Left ventricle myocardium inferior (tissue), 1 donor: ENCODE measurements around the gene ANGPTL2. TPM values are rescaled to one million over a fixed set of nuclear protein-coding genes. Genes with fewer than 3 reads are reported as not detected.

ENCODE experiments used
- DNase-seq: peaks from one replicate; pipeline ENCODE4 v3.0.0-alpha.2; 2020
- H3K27ac ChIP-seq: fragments of 200-600 bp; replicated peaks from 2 replicates; pipeline ENCODE4 v1.8.0; 2021
- H3K27me3 ChIP-seq: fragments of 200-600 bp; 2 replicates; pipeline ENCODE4 v1.8.0; 2021; ENCODE audit warnings: low read depth
- H3K36me3 ChIP-seq: fragments of 200-600 bp; 2 replicates; pipeline ENCODE4 v1.8.0; 2021
- H3K4me1 ChIP-seq: fragments of 200-600 bp; 2 replicates; pipeline ENCODE4 v1.8.0; 2021
- H3K4me3 ChIP-seq: fragments of 200-600 bp; 2 replicates; pipeline ENCODE4 v1.8.0; 2021; ENCODE audit warnings: mild to moderate bottlenecking, moderate library complexity
- H3K9me3 ChIP-seq: fragments of 200-600 bp; replicated peaks from 2 replicates; pipeline ENCODE4 v1.8.0; 2021
- intact Hi-C: fragments of 100-400 bp; cut with micrococcal nuclease; formaldehyde crosslinking; loops from one replicate; pipeline ENCODE4 v1.11.0; 2022
- total RNA-seq: library from RNA; stranded (reverse); fragmentation: NEBNext Ultra II Directional; extraction: Animal tissue kit (Norgen Biotek cat#: 25700); gene quantifications from one replicate; pipeline ENCODE4 v1.2.1, GENCODE V29; 2021
- TF ChIP-seq, protein P1 (sequence below): fragments of 200-600 bp; IDR thresholded peaks from 2 replicates; pipeline ENCODE4 v1.8.0; 2021; ENCODE audit warnings: antibody characterized with exemption, mild to moderate bottlenecking, borderline replicate concordance
- donor health status: DM: no; HTN: yes; CAD: no; lungs with severe emphysema.

Gene ANGPTL2
- total RNA-seq, 1 donor from 2014 or later, result 35.7 TPM

GRCh38 chr9:127159949-127160610 lies 37.6 kb upstream of the ANGPTL2 start:
- TF ChIP-seq, protein P1, sequence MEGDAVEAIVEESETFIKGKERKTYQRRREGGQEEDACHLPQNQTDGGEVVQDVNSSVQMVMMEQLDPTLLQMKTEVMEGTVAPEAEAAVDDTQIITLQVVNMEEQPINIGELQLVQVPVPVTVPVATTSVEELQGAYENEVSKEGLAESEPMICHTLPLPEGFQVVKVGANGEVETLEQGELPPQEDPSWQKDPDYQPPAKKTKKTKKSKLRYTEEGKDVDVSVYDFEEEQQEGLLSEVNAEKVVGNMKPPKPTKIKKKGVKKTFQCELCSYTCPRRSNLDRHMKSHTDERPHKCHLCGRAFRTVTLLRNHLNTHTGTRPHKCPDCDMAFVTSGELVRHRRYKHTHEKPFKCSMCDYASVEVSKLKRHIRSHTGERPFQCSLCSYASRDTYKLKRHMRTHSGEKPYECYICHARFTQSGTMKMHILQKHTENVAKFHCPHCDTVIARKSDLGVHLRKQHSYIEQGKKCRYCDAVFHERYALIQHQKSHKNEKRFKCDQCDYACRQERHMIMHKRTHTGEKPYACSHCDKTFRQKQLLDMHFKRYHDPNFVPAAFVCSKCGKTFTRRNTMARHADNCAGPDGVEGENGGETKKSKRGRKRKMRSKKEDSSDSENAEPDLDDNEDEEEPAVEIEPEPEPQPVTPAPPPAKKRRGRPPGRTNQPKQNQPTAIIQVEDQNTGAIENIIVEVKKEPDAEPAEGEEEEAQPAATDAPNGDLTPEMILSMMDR, result no peak
- Histone ChIP-seq H3K27ac (no peak overlapping the region), H3K36me3 (no peaks in the 10 kb centered on the region), H3K4me3 (no peak overlapping the region), H3K9me3 (no peaks in the 10 kb centered on the region), H3K27me3 (no peaks in the 10 kb centered on the region), H3K4me1 (peaks cover 48% of the 10 kb centered on the region)
- no peak for DNase-seq
- intact Hi-C loops, result no loop called here

DNA sequence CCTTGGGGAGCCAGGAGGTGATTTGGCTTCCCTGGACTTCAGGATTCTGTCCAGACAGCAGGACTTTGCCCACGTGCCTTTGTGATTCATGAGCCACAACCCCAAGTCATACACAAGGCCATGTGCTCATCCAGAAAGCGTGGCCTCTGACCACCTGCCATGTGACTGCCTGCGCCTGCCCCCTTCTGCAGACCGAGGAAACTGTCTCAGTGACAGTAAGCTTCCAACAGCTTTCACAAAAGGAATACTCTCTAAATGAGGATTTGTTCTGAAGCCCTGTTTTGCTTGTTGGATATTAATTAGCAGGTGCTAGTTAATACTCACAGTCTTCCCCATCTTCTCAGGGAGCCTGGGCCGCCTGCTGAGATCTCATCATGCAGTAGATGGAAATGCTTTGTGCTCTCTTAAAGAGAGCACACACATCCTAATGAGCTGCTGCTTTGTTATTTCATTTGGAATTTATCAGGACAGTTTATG lies 36.9 kb upstream of the ANGPTL2 start:
- H3K27ac ChIP-seq, result no peak overlapping the region
- H3K4me1 ChIP-seq, result peaks cover 47% of the 10 kb centered on the region
- intact Hi-C loops, result no loop called here
- H3K27me3 ChIP-seq, result no peaks in the 10 kb centered on the region
- TF ChIP-seq, protein P1, result peak; percentile 35
- H3K9me3 ChIP-seq, result no peaks in the 10 kb centered on the region
- no peak overlapping the region for H3K4me3 ChIP-seq
- H3K36me3 ChIP-seq, result no peaks in the 10 kb centered on the region
- no peak for DNase-seq

DNA sequence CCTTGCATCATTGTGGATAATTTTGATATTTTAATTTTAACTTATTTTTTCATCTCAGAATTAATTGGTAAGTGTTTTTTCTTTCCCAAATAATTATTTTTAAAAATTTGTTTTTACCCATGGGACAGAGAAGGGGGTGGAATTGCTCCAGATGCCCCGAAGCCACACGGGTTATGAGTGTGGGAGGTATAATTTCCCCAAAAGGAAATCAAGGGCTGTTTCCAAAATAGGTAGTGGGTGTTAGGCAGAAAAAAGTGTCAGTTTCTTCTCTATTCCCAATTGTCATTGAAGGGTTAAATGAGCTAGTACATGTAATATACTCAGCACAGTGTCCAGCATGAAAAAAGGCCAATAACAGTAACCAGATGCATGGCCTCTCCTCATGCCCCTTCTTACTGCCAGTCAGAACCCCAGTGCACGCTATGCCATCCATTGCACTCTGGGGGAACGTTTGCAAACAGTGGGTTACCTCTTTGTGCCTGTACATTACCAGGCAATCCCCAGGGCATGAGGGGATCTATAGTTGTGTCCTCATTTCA lies 36.4 kb upstream of the ANGPTL2 start:
- H3K4me1 ChIP-seq, result peaks cover 47% of the 10 kb centered on the region
- no peaks in the 10 kb centered on the region for H3K9me3 ChIP-seq
- H3K27ac ChIP-seq, result no peak overlapping the region
- H3K27me3 ChIP-seq, result no peaks in the 10 kb centered on the region
- no peak for DNase-seq
- intact Hi-C loops, result no loop called here
- no peak overlapping the region for H3K4me3 ChIP-seq
- TF ChIP-seq, protein P1, result no peak
- H3K36me3 ChIP-seq, result no peaks in the 10 kb centered on the region

DNA sequence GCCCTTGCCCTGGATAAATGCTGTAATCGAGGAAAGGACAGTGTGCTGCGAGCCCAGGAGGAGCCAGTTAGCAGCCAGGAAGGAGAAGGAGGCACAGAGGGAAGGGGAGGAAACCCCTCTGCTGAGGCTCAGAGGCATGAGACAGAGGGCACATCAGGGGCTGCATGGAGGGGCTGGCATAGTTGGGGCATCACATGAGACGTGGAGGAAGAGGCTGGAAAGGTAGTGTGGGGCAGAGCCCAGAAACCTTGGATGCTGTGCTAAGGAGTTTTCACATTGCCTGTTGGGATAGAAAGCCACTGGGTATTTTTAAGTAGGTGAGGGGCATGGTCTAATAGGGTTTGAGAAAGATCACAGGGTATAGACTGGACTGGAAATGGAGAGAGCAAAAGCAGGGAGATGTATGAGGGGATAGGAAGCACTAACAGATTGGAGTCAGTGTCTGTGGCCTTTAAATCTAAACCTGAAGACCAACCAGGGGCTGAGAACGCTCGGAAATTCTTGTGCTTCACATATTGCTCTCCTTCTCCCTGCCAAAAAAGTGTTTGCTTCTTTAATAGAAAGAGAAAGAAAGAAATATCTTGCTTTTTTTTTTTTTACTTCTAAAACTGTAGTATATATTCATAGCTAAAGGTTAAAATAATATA lies 33.0 kb upstream of the ANGPTL2 start:
- DNase-seq, result no peak
- no peaks in the 10 kb centered on the region for H3K36me3 ChIP-seq
- no peaks in the 10 kb centered on the region for H3K9me3 ChIP-seq
- H3K4me1 ChIP-seq, result peaks cover 29% of the 10 kb centered on the region
- TF ChIP-seq, protein P1, result no peak
- H3K4me3 ChIP-seq, result no peak overlapping the region
- intact Hi-C loops, result no loop called here
- H3K27me3 ChIP-seq, result no peaks in the 10 kb centered on the region
- H3K27ac ChIP-seq, result peak overlapping the region; percentile 51

DNA sequence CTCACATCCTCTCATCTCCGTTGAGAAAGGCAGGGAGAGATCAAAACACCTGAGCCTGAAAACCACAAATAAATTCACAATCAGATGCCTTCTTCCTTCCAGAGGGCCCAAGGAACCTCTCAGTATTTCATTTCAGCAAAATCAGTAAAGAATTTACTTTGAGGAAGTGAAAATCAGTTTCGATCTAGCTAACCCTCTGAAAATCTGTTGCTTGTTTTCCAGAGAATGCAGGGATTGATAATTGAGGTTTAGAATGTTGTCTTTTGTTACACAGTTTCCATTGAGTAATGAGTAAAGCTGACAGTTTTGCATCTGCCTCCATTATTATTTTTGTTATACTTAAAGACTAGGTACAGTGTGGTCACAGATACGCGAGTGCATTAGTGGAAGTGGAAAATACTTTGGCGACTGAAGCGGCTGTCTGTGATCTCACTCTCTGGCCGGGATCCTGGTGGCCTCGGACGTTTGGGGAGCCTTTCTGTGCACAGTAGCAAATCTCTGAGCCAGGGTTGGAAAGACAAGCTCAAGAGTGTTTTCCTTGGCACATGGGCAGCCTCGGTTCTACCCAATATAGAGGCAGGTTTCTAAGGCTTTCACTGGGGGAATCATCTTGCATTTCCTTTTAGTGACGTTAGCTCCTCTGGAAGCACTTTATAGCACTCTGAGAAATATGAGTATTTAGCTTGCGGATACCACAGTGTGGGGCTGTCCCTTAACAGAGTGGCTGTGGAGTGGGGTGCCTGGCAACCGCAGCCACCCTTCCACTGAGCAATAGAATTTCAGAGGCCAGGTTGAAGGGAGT lies 32.2 kb upstream of the ANGPTL2 start:
- peak; percentile 80 for DNase-seq
- Histone ChIP-seq H3K4me3 (peak overlapping the region; percentile 9), H3K36me3 (no peaks in the 10 kb centered on the region), H3K9me3 (no peaks in the 10 kb centered on the region), H3K4me1 (peaks cover 27% of the 10 kb centered on the region), H3K27me3 (no peaks in the 10 kb centered on the region), H3K27ac (peak overlapping the region; percentile 51)
- intact Hi-C loops, result no loop called here
- TF ChIP-seq, protein P1, result no peak
